GM23338 (cell line): ENCODE measurements around the gene SMOC2. TPM values are rescaled to one million over a fixed set of nuclear protein-coding genes. Genes with fewer than 3 reads are reported as not detected.

ENCODE experiments used
- ATAC-seq: fragments of 200-7000 bp; cut with Tn5 transposase; 3 replicates; pipeline ENCODE4 v1.9.1; 2020
- DNase-seq: peaks from one replicate; pipeline ENCODE4 v3.0.0-alpha.2; 2015; ENCODE audit warnings: low spot score
- H2AFZ ChIP-seq: fragments of 200-600 bp; sonication (generic); 2 replicates; pipeline ENCODE4 v1.8.0; 2016; ENCODE audit warnings: antibody characterized with exemption, mild to moderate bottlenecking, moderate library complexity
- H3F3A ChIP-seq: fragments of 200-600 bp; sonication (generic); replicated peaks from 2 replicates; pipeline ENCODE4 v1.8.0; 2017; ENCODE audit warnings: antibody characterized with exemption, mixed run types, low read depth
- H3K27ac ChIP-seq: fragments of 200-600 bp; sonication (generic); 2 replicates; pipeline ENCODE4 v1.6.1; 2016; ENCODE audit warnings: low read depth
- H3K27me3 ChIP-seq: fragments of 200-600 bp; sonication (generic); 2 replicates; pipeline ENCODE4 v1.8.0; 2016; ENCODE audit warnings: mild to moderate bottlenecking, mixed run types, moderate library complexity; ENCODE audit not compliant: insufficient read depth
- H3K36me3 ChIP-seq: fragments of 200-600 bp; sonication (generic); 2 replicates; pipeline ENCODE4 v1.8.0; 2016; ENCODE audit warnings: mild to moderate bottlenecking; ENCODE audit not compliant: insufficient read depth
- H3K4me1 ChIP-seq: fragments of 200-600 bp; sonication (generic); 2 replicates; pipeline ENCODE4 v1.8.0; 2016; ENCODE audit warnings: mild to moderate bottlenecking, moderate library complexity; ENCODE audit not compliant: insufficient read depth
- H3K4me2 ChIP-seq: fragments of 200-600 bp; sonication (generic); 2 replicates; pipeline ENCODE4 v1.7.1; 2017; ENCODE audit warnings: mixed run types
- H3K4me3 ChIP-seq: fragments of 200-600 bp; sonication (generic); 2 replicates; pipeline ENCODE4 v1.6.1; 2016; ENCODE audit warnings: mixed run types
- H3K79me2 ChIP-seq: fragments of 200-600 bp; sonication (generic); replicated peaks from 2 replicates; pipeline ENCODE4 v1.8.0; 2017; ENCODE audit warnings: mild to moderate bottlenecking; ENCODE audit not compliant: insufficient read depth
- H3K9me2 ChIP-seq: fragments of 200-600 bp; sonication (generic); 2 replicates; pipeline ENCODE4 v1.8.0; 2017; ENCODE audit not compliant: insufficient read depth
- H4K20me1 ChIP-seq: fragments of 200-600 bp; sonication (generic); replicated peaks from 2 replicates; pipeline ENCODE4 v1.8.0; 2017; ENCODE audit warnings: mild to moderate bottlenecking; ENCODE audit not compliant: insufficient read depth
- H3K27ac Mint-ChIP-seq: 2 replicates; pipeline ENCODE4 v1.8.0; 2020; ENCODE audit warnings: inconsistent platforms, mild to moderate bottlenecking, moderate library complexity, mixed read lengths
- H3K27me3 Mint-ChIP-seq: 3 replicates; pipeline ENCODE4 v1.8.0; 2022; ENCODE audit warnings: low read depth, mild to moderate bottlenecking, moderate library complexity, mixed read lengths, inconsistent platforms; ENCODE audit not compliant: insufficient read depth, poor library complexity
- H3K36me3 Mint-ChIP-seq: 3 replicates; pipeline ENCODE4 v1.8.0; 2021; ENCODE audit warnings: low read depth, mild to moderate bottlenecking, inconsistent platforms, moderate library complexity, mixed read lengths
- H3K4me1 Mint-ChIP-seq: 3 replicates; pipeline ENCODE4 v1.8.0; 2020; ENCODE audit warnings: mild to moderate bottlenecking, inconsistent platforms, mixed read lengths
- H3K4me3 Mint-ChIP-seq: 3 replicates; pipeline ENCODE4 v1.8.0; 2021; ENCODE audit warnings: moderate library complexity, mild to moderate bottlenecking, inconsistent platforms, mixed read lengths
- H3K9me3 Mint-ChIP-seq: 3 replicates; pipeline ENCODE4 v1.8.0; 2020; ENCODE audit warnings: moderate library complexity, mild to moderate bottlenecking, inconsistent platforms, mixed read lengths
- CREB1 ChIP-seq: fragments of 250-450 bp; sonication (Bioruptor Pico); IDR thresholded peaks from 2 replicates; pipeline ENCODE4 v1.5.0; 2020; ENCODE audit warnings: low read depth, mild to moderate bottlenecking, moderate library complexity
- CTCF ChIP-seq, 2 experiments: fragments of 200-600 bp in 1 of 2; sonication (generic) in 1 of 2; conservative IDR thresholded peaks; 2 replicates each; pipeline versions ENCODE4 v1.5.1 to v1.6.1; 2016 to 2017; ENCODE audit warnings: antibody characterized with exemption in 2 of 2, low read depth in 2 of 2, mild to moderate bottlenecking in 2 of 2, moderate library complexity in 1 of 2
- ETS1 ChIP-seq: IDR thresholded peaks from 2 replicates; pipeline ENCODE4 v1.6.1; 2016; ENCODE audit warnings: antibody characterized with exemption
- EZH2 ChIP-seq: fragments of 200-600 bp; sonication (generic); IDR thresholded peaks from one replicate; pipeline ENCODE4 v1.8.0; 2017; ENCODE audit warnings: antibody characterized with exemption, mild to moderate bottlenecking, low read depth; ENCODE audit not compliant: unreplicated experiment
- EZH2phosphoT487 ChIP-seq: fragments of 200-600 bp; sonication (generic); IDR thresholded peaks from one replicate; pipeline ENCODE4 v1.8.1; 2018; ENCODE audit warnings: antibody characterized with exemption; ENCODE audit not compliant: unreplicated experiment
- POLR2AphosphoS5 ChIP-seq: IDR thresholded peaks from 2 replicates; pipeline ENCODE4 v1.6.1; 2016; ENCODE audit warnings: antibody characterized with exemption, low read depth
- ZNF114 ChIP-seq: fragments of 250-450 bp; sonication (Bioruptor Pico); IDR thresholded peaks from 2 replicates; pipeline ENCODE4 v1.5.0; 2020; ENCODE audit warnings: mild to moderate bottlenecking, moderate library complexity
- ZNF331 ChIP-seq: fragments of 250-450 bp; sonication (Bioruptor Pico); IDR thresholded peaks from 2 replicates; pipeline ENCODE4 v1.5.0; 2020; ENCODE audit warnings: low read depth, mild to moderate bottlenecking, moderate library complexity
- polyA plus RNA-seq: library from polyadenylated mRNA; unstranded; fragments of >200 nt; fragmentation: Nextera tagmentation; extraction: Ambion mirVana; gene quantifications from 2 replicates; pipeline ENCODE4 v1.2.1, GENCODE V29; 2016
- total RNA-seq: library from RNA; depleted of rRNA; stranded (reverse); fragments of >200 nt; shearing (Covaris generic); gene quantifications from 2 replicates; pipeline ENCODE4 v1.2.3, GENCODE V29; 2014

Gene SMOC2
- total and polyA plus RNA-seq, 2 experiments from 2014 or later = 4.3 to 6.5 TPM

GRCh38 chr6:168469926-168470325 is 28.9 kb downstream of the SMOC2 start:
- Histone ChIP-seq H3F3A (no peaks in the 10 kb centered on the region), H3K4me2 (no peak overlapping the region), H3K9me2 (no peaks in the 10 kb centered on the region), H3K36me3 (no peaks in the 10 kb centered on the region), H3K27me3 (no peaks in the 10 kb centered on the region), H3K79me2 (no peaks in the 10 kb centered on the region), H2AFZ (no peak overlapping the region), H4K20me1 (no peaks in the 10 kb centered on the region), H3K27ac (no peak overlapping the region), H3K4me1 (no peaks in the 10 kb centered on the region), H3K4me3 (no peak overlapping the region)
- DNase-seq (peak; percentile 28), ATAC-seq (peak; percentile 39; the same call in 2 of the 3 replicates)
- Mint-ChIP-seq H3K4me3 (no peak overlapping the region), H3K27ac (no peak overlapping the region), H3K27me3 (peaks cover 5% of the 10 kb centered on the region), H3K4me1 (peaks cover 13% of the 10 kb centered on the region; the same call in 2 of the 3 replicates), H3K36me3 (no peaks in the 10 kb centered on the region; the same call in 2 of the 3 replicates), H3K9me3 (no peaks in the 10 kb centered on the region)
- TF ChIP-seq POLR2AphosphoS5 (no peak), EZH2phosphoT487 (no peak), ZNF331 (CRISPR knock-in tag) (no peak), CREB1 (no peak), EZH2 (no peak), CTCF (conservative IDR thresholded peaks at IDR 0.05; ENCODE audit: low read depth in 2 of 2) (no peak), ETS1 (no peak), ZNF114 (CRISPR knock-in tag) (no peak)

DNA sequence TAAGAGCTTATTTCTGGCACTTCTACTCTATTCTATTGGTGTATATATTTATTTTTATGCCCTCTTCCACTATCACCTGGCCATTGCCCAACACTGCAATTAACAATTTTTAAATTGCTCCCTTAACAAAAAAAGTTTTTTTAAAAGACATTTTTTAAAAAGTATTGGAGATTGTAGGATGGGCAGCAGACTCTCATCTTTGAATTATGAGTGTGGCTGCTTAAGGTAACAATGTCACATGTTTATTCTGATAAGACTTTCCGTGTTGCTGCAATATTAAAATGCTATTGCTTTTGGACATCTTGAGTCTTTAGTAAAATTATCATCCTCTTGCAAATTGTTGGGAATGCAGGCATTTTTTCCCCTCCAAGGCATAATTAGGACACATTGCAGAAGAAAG is 31.4 kb downstream of the SMOC2 start:
- no peaks in the 10 kb centered on the region for H3K27me3 ChIP-seq
- H4K20me1 ChIP-seq = no peaks in the 10 kb centered on the region
- no peak overlapping the region for H3K27ac ChIP-seq
- no peaks in the 10 kb centered on the region for H3K79me2 ChIP-seq
- H3K4me2 ChIP-seq = no peak overlapping the region
- Mint-ChIP-seq H3K36me3 (no peaks in the 10 kb centered on the region; the same call in 2 of the 3 replicates), H3K9me3 (no peaks in the 10 kb centered on the region), H3K27ac (no peak overlapping the region), H3K27me3 (peaks cover 10% of the 10 kb centered on the region), H3K4me1 (peaks cover 8% of the 10 kb centered on the region; the same call in 2 of the 3 replicates), H3K4me3 (no peak overlapping the region)
- H3K9me2 ChIP-seq = no peaks in the 10 kb centered on the region
- H3K36me3 ChIP-seq = no peaks in the 10 kb centered on the region
- ATAC-seq = no peak
- DNase-seq = no peak
- no peak overlapping the region for H2AFZ ChIP-seq
- no peak for TF ChIP-seq CTCF (conservative IDR thresholded peaks at IDR 0.05; ENCODE audit: low read depth in 2 of 2)
- H3K4me3 ChIP-seq = no peak overlapping the region
- no peaks in the 10 kb centered on the region for H3F3A ChIP-seq
- H3K4me1 ChIP-seq = no peaks in the 10 kb centered on the region
